Neural cell (in vitro differentiated cells): ENCODE results near the gene DLGAP4. TPM values are rescaled to one million over a fixed set of nuclear protein-coding genes. Genes with fewer than 3 reads are reported as not detected.

Source experiments
- H2AFZ ChIP-seq: fragments of 200-600, 300-800 bp; sonication (generic), shearing (Covaris generic); 2 replicates; pipeline ENCODE4 v1.6.0; 2014; ENCODE audit warnings: low read depth, mild to moderate bottlenecking, antibody characterized with exemption, low read length, moderate library complexity
- H3F3A ChIP-seq: fragments of 200-600 bp; shearing (Covaris generic); 2 replicates; pipeline ENCODE4 v1.6.1; 2016; ENCODE audit warnings: mild to moderate bottlenecking, moderate library complexity, mixed read lengths, antibody characterized with exemption, low read length; ENCODE audit not compliant: insufficient read depth, poor library complexity, severe bottlenecking
- H3K27ac ChIP-seq: fragments of 200-600, 300-800 bp; sonication (generic), shearing (Covaris generic); 2 replicates; pipeline ENCODE4 v1.5.1; 2014; ENCODE audit warnings: mild to moderate bottlenecking, low read length, moderate library complexity
- H3K27me3 ChIP-seq: fragments of 300-800, 200-600 bp; sonication (generic), shearing (Covaris generic); 2 replicates; pipeline ENCODE4 v1.6.0; 2014; ENCODE audit warnings: mild to moderate bottlenecking, low read depth, low read length, moderate library complexity; ENCODE audit not compliant: insufficient read depth
- H3K36me3 ChIP-seq: fragments of 300-800, 200-600 bp; sonication (generic), shearing (Covaris generic); 2 replicates; pipeline ENCODE4 v1.5.1; 2014; ENCODE audit warnings: mild to moderate bottlenecking, antibody characterized with exemption, low read length, moderate library complexity; ENCODE audit not compliant: insufficient read depth
- H3K4me2 ChIP-seq: fragments of 300-800, 200-600 bp; sonication (generic), shearing (Covaris generic); 2 replicates; pipeline ENCODE4 v1.6.0; 2014; ENCODE audit warnings: mild to moderate bottlenecking, low read length
- H3K4me3 ChIP-seq: fragments of 300-800, 200-600 bp; sonication (generic), shearing (Covaris generic); 2 replicates; pipeline ENCODE4 v1.5.1; 2014; ENCODE audit warnings: mild to moderate bottlenecking, low read length, moderate library complexity
- H3K79me2 ChIP-seq: fragments of 200-600 bp; shearing (Covaris generic); replicated peaks from 2 replicates; pipeline ENCODE4 v1.6.0; 2014; ENCODE audit warnings: mild to moderate bottlenecking, low read length, moderate library complexity; ENCODE audit not compliant: insufficient read depth
- H3K9ac ChIP-seq: fragments of 300-800, 200-600 bp; sonication (generic), shearing (Covaris generic); 2 replicates; pipeline ENCODE4 v1.6.1; 2016; ENCODE audit warnings: mild to moderate bottlenecking, low read length, mixed read lengths
- H3K9me2 ChIP-seq: fragments of 200-600 bp; shearing (Covaris generic); 2 replicates; pipeline ENCODE4 v1.6.1; 2016; ENCODE audit warnings: mild to moderate bottlenecking, low read length, mixed read lengths; ENCODE audit not compliant: insufficient read depth
- H3K9me3 ChIP-seq: fragments of 200-600, 300-800 bp; sonication (generic), shearing (Covaris generic); 2 replicates; pipeline ENCODE4 v1.6.1; 2016; ENCODE audit warnings: mild to moderate bottlenecking, mixed run types, low read length, moderate library complexity, mixed read lengths
- H4K20me1 ChIP-seq: fragments of 200-600 bp; shearing (Covaris generic); 2 replicates; pipeline ENCODE4 v1.6.1; 2016; ENCODE audit warnings: mild to moderate bottlenecking, mixed run types; ENCODE audit not compliant: insufficient read depth
- EP300 ChIP-seq: fragments of 450-650 bp; conservative IDR thresholded peaks from 2 replicates; pipeline ENCODE4 v1.6.1; 2014; ENCODE audit warnings: antibody characterized with exemption, mild to moderate bottlenecking, moderate library complexity; ENCODE audit not compliant: poor library complexity, severe bottlenecking
- MXI1 ChIP-seq: fragments of 450-650 bp; conservative IDR thresholded peaks from 2 replicates; pipeline ENCODE4 v1.6.1; 2014; ENCODE audit warnings: antibody characterized with exemption, mild to moderate bottlenecking; ENCODE audit not compliant: poor library complexity, severe bottlenecking
- POLR2AphosphoS5 ChIP-seq: IDR thresholded peaks from 2 replicates; pipeline ENCODE4 v1.6.1; 2012
- RAD21 ChIP-seq: fragments of 450-650 bp; conservative IDR thresholded peaks from 2 replicates; pipeline ENCODE4 v1.6.1; 2014; ENCODE audit warnings: antibody characterized with exemption, mild to moderate bottlenecking, moderate library complexity
- REST ChIP-seq: IDR thresholded peaks from 2 replicates; pipeline ENCODE4 v1.6.1; 2012; ENCODE audit warnings: borderline replicate concordance
- SMC3 ChIP-seq: fragments of 450-650 bp; conservative IDR thresholded peaks from 2 replicates; pipeline ENCODE4 v1.6.1; 2014; ENCODE audit warnings: antibody characterized with exemption, mild to moderate bottlenecking, moderate library complexity; ENCODE audit not compliant: poor library complexity
- TAF1 ChIP-seq: IDR thresholded peaks from 2 replicates; pipeline ENCODE4 v1.6.1; 2012; ENCODE audit warnings: low read depth
- polyA plus RNA-seq: library from polyadenylated mRNA; depleted of rRNA; stranded (reverse); fragments of >200 nt; gene quantifications from 2 replicates; pipeline ENCODE4 v1.2.3, GENCODE V29; 2014

Gene DLGAP4
- polyA plus RNA-seq, 1 donor from 2014 or later, result 31.2 TPM

- no peaks in the 10 kb centered on the region for H3K79me2 ChIP-seq
- no peak overlapping the region for H3K9ac ChIP-seq
- H3K27me3 ChIP-seq, result no peaks in the 10 kb centered on the region
- H3K9me2 ChIP-seq, result no peaks in the 10 kb centered on the region
- H3F3A ChIP-seq, result no peaks in the 10 kb centered on the region
- no peak overlapping the region for H2AFZ ChIP-seq
- no peak for TF ChIP-seq MXI1
- no peak overlapping the region for H3K4me2 ChIP-seq
- H3K36me3 ChIP-seq, result no peaks in the 10 kb centered on the region
- H3K9me3 ChIP-seq, result no peaks in the 10 kb centered on the region
- H4K20me1 ChIP-seq, result no peaks in the 10 kb centered on the region
- H3K4me3 ChIP-seq, result no peak overlapping the region
- H3K27ac ChIP-seq, result no peak overlapping the region
Measured at GRCh38 chr20:36337886-36338285, 31.7 kb downstream of the DLGAP4 start.

DNA sequence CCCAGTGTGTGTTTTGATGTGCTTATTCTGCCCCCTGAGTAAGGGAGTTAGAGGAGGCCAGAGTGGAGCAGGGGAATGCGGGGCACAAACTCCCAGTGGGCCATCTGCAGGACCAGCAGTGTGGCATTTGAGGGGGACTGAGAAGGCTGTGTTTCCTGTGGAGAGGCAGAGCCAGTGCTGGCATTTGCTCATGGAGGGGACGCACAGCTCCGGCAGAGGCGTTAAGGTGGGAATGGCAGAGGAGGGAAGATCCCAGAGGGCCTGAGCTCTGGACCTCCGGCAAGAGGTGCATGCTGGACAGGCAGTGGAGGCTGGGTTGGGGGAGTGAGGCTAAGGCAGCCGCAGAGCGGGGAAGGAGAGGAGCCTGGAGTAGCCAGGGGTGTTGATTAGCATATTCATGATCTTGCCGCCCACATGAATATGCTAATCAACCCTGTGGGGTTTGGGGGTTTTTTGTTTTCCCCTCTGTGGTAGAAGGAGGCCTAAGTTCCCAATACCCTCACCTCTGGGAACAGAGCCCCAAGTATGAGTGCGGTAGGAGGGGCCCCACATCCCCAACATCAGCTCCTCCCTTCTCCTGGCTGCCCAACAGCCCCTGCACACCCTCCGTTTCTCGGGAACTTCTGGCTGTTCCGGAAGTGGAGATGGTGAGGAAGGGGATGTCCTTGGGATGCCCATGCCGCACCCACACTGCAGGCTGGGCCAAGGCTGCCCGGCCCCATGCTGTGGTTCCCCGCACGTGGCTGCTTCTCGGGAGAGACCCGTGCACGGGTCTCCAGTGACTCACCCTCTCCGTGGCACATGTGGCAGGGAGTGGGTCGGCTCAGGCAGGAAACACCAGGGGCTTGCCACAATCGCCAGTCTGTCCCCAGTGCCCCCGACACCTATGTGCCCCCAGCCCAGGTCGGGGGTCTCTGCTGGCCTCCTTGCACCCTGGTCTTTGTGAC lies 33.8 kb downstream of the DLGAP4 start:
- Histone ChIP-seq H3K9ac (no peak overlapping the region), H3K4me3 (no peak overlapping the region), H3F3A (no peaks in the 10 kb centered on the region), H3K27ac (no peak overlapping the region), H4K20me1 (no peaks in the 10 kb centered on the region), H3K9me3 (no peaks in the 10 kb centered on the region), H3K9me2 (no peaks in the 10 kb centered on the region), H3K36me3 (no peaks in the 10 kb centered on the region), H3K79me2 (no peaks in the 10 kb centered on the region), H2AFZ (no peak overlapping the region), H3K4me2 (no peak overlapping the region), H3K27me3 (no peaks in the 10 kb centered on the region)
- TF ChIP-seq RAD21, result no peak
- no peak for TF ChIP-seq POLR2AphosphoS5
- no peak for TF ChIP-seq EP300
- no peak for TF ChIP-seq REST
- no peak for TF ChIP-seq SMC3

GRCh38 chr20:36340593-36340990 lies 34.5 kb downstream of the DLGAP4 start:
- H3K9ac ChIP-seq, result no peak overlapping the region
- no peaks in the 10 kb centered on the region for H3K9me3 ChIP-seq
- H3F3A ChIP-seq, result no peaks in the 10 kb centered on the region
- no peaks in the 10 kb centered on the region for H3K9me2 ChIP-seq
- H4K20me1 ChIP-seq, result no peaks in the 10 kb centered on the region
- no peaks in the 10 kb centered on the region for H3K27me3 ChIP-seq
- TF ChIP-seq EP300 (no peak), TAF1 (no peak), MXI1 (no peak)
- no peak overlapping the region for H2AFZ ChIP-seq
- H3K4me3 ChIP-seq, result no peak overlapping the region
- no peak overlapping the region for H3K4me2 ChIP-seq
- H3K36me3 ChIP-seq, result no peaks in the 10 kb centered on the region
- no peak overlapping the region for H3K27ac ChIP-seq
- no peaks in the 10 kb centered on the region for H3K79me2 ChIP-seq
